NCI-H1092 (cell line): ENCODE results near the gene GH2.
"Not testable (repeated sequence)": the region's sequence is repeated elsewhere in the genome, so short reads cannot be mapped to it uniquely, and the experiment has no call there.

Experiments
- DNase-seq: peaks from one replicate; lab custom pipeline; 2025; lab: John Stamatoyannopoulos, UW

The GH2 gene

GRCh38 chr17:63873577-63873976, 8.2 kb downstream of the GH2 start, which contains the start of gene CSH2:
Gene CSH2, minus strand, starts transcription at chr17:63873677. Its CDS starts 63 bp downstream, at chr17:63873614.
- DNase-seq = not testable (repeated sequence)

GRCh38 chr17:63871646-63872365, 9.9 kb downstream of the GH2 start:
- not testable (repeated sequence) for DNase-seq

GRCh38 chr17:63870292-63870665, 11.5 kb downstream of the GH2 start:
- DNase-seq = not testable (repeated sequence)

GRCh38 chr17:63869491-63870291, 12.1 kb downstream of the GH2 start:
- not testable (repeated sequence) for DNase-seq

GRCh38 chr17:63866625-63867024, 15.1 kb downstream of the GH2 start:
- not testable (repeated sequence) for DNase-seq

GRCh38 chr17:63859257-63859656, 22.5 kb downstream of the GH2 start:
- no peak for DNase-seq

- DNase-seq = not testable (repeated sequence)
Observed at GRCh38 chr17:63856425-63856824, 25.3 kb downstream of the GH2 start.

GRCh38 chr17:63855185-63855584, 26.6 kb downstream of the GH2 start:
- DNase-seq = no peak

GRCh38 chr17:63854709-63855108, 27.0 kb downstream of the GH2 start:
- DNase-seq = no peak

GRCh38 chr17:63853260-63853659, 28.5 kb downstream of the GH2 start:
- DNase-seq = no peak

GRCh38 chr17:63850401-63850800, 31.3 kb downstream of the GH2 start:
- DNase-seq = no peak

GRCh38 chr17:63848834-63849689, 32.7 kb downstream of the GH2 start:
- no peak for DNase-seq

GRCh38 chr17:63847525-63848249, 34.1 kb downstream of the GH2 start:
- no peak for DNase-seq

GRCh38 chr17:63845509-63845908, 36.2 kb downstream of the GH2 start:
- DNase-seq = no peak

GRCh38 chr17:63843910-63844677, 37.6 kb downstream of the GH2 start:
- DNase-seq = no peak

- not testable (repeated sequence) for DNase-seq
Observed at GRCh38 chr17:63843387-63843888, 38.3 kb downstream of the GH2 start.

GRCh38 chr17:63842540-63843386, 39.0 kb downstream of the GH2 start, which contains the start of gene SMARCD2:
Gene SMARCD2, minus strand, starts transcription at chr17:63842685. Its CDS starts 11 bp downstream, at chr17:63842674.
- peak; percentile 99 for DNase-seq

GRCh38 chr17:63842173-63842539, 39.6 kb downstream of the GH2 start:
- no peak for DNase-seq

GRCh38 chr17:63841350-63842172, 40.2 kb downstream of the GH2 start:
- DNase-seq = peak; percentile 22
